GF-D8 (cell line): Measurements from ENCODE around the gene HLA-DPA1.

ENCODE experiments used
- DNase-seq: peaks from one replicate; lab custom pipeline; 2025; lab: John Stamatoyannopoulos, UW

The HLA-DPA1 gene

DNA sequence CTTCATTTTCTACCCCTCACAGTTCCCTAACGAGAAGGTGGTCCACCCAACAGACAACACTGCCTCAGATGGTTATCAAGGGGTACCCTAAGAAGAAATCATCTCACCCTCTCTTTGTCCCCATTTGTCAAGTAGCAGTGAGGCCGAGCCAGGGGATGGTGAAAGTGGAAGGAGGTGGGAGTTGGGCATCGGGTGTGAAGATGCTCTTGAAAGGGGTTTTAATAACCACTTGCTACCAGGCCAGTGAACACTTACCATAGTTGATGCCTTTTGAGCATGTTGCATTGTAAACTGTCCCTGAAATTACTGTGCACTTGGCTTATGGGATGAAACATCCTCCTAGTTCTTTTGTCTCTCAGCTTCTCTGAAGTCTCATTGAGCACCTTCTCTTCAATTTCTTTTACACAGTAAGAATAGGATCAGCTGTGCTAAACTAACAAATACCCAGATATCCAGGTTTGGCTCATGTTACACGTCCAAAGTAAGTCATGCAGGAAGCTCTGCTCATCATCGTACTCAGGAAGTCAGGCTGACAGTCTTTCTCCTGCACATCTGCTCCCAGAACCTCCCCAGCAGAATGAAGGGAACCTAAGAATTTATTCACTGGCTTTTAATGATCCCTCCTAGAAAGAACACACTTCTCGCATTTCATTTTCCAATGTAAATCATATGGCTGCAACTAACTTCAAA lies 15.6 kb upstream of the HLA-DPA1 start:
- no peak for DNase-seq

DNA sequence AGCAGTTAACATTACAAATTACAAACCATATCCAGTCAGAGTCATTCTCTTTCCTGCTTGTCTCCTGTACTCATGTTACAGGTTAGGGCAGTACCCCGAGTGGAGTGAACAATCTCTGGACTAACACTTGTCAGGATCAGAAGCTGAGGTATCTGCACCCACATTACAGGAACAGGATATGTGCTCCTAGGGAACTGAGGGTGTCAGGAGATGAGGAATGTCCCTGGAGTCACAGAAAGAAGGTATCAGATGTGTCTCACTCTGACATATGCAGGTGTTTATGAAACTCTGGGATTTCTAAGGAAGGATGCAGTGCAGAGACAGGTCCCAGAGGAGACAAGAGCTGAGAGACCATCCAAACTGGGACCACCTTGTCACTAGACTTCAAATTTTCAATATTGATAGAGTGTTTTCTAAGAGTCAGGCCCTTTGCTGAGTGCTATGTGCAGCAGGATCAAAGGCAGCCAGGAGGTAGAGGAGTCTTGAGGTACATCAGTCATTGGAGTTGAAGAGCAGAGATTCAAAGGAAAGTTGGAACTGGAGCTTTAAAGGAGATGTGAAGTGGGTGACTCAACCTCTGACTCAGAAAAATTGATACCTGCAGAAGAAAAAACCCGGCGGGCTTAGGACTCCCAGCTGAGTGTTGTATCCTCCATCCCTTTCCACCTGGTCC lies 14.9 kb upstream of the HLA-DPA1 start:
- DNase-seq = no peak

DNA sequence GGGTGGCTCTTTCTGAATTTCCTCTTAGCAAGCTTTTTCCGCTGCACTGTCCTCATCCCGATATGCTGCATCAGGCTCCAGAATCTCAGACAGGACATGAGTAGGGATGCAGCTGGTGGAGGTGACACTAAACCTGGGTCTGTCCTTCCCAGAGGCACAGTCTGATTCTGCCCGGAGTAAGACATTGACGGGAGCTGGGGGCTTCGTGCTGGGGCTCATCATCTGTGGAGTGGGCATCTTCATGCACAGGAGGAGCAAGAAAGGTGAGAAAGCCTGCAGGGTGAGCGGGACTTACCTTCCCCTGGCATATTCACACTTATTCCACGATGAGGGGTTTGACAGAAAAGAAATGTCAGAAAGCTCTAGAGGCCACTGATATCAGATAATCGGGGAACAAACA lies 12.2 kb upstream of the HLA-DPA1 start:
- no peak for DNase-seq

DNA sequence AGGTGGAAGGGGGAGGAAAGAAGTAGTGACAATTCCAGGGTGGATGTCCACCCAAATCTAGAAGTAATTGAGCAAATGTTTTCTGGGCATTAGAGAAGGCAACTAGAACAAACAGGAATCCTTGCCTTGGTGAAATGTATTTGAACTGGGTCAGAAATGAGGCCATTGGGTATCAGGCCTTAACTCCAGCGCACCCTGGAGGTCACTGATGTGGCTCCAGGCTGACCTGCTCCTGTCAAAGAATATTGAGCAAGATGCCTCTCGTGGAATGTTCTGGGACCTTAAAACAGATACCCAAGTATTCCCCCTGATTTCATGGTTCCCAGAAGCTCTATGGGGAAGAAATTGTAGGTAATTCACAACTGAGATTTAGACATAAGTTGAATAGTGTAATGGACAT lies 9.3 kb upstream of the HLA-DPA1 start:
- DNase-seq = peak; percentile 2

DNA sequence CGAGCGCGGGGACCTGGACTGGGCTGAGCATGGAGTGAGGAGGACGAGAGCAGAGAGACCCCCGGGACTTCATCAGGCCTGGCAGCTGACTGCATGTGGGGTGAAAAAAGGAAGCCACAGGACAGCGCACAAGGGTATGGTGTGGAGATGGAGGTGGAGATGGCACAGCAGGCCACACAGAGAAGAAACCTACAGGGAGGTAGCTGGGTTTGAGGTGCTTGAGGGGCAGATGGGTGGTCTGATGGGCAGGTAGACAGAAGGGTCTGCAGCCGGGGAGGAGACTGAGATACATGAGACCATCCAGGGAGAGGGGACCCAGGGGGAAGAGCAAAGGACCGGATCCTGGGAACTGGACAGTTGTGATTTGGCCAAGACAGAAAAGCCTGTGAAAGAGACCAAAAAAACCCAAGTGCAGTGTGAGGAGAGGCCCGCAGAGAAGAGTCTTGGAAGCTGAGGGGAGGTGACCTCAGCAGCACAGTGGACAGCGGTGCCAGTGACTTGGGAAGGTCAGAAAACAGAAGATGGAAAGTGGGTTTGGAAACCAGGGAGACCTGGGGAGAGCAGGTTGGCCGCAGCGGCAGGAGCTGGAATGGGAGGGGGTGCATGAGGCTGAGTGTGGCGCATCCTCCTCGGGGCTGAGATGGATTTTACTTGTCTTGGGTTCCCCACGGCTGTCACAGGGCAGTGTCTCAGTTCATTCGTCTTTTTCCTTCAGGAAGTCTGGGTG lies 7.8 kb upstream of the HLA-DPA1 start:
- DNase-seq = no peak

DNA sequence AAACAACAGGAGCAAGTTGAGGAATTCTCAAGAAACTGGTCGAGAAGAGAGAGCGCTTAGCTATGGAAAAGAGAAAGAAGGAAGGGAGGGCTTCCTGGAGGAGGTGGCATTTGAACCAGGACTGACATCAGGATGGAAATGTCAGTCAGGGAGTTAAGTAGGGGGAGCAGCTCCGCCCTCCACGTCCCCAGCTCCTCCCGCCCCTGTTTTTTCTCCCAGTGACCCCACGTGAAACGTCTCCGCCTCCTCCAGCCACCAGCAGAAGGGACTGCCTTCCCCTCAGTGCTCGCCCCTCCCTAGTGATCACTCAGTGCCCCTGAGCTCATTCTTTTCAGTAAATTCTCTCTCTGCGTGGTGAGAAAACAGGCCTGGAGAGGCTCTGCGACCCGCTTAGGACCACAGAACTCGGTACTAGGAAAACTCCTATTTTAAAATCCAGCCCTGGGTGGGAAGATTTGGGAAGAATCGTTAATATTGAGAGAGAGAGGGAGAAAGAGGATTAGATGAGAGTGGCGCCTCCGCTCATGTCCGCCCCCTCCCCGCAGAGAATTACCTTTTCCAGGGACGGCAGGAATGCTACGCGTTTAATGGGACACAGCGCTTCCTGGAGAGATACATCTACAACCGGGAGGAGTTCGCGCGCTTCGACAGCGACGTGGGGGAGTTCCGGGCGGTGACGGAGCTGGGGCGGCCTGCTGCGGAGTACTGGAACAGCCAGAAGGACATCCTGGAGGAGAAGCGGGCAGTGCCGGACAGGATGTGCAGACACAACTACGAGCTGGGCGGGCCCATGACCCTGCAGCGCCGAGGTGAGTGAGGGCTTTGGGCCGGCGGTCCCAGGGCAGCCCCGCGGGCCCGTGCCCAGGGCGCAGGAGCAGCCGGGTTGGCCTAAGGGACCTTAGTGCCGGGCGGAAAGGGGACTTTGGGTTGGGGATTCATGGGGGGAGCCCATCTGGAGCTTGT lies 7.0 kb upstream of the HLA-DPA1 start:
- no peak for DNase-seq

DNA sequence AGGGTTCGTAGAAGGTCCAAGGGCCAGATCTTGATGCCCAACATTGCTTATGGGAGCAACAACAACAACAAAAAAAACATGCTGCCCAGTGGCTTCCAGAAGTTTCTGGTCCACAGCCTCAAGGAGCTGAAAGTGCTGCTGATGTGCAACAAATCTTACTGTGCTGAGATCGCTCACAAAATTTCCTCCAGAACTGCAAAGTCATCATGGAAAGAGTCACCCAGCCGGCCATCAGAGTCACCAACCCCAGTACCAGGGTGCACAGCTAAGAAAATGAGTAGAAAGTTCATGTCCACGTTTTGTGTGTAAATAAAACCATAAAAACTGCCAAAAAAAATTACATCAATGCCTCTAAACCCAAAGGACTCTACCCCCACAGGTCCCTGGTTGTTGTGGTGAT lies 6.1 kb upstream of the HLA-DPA1 start:
- DNase-seq = no peak

DNA sequence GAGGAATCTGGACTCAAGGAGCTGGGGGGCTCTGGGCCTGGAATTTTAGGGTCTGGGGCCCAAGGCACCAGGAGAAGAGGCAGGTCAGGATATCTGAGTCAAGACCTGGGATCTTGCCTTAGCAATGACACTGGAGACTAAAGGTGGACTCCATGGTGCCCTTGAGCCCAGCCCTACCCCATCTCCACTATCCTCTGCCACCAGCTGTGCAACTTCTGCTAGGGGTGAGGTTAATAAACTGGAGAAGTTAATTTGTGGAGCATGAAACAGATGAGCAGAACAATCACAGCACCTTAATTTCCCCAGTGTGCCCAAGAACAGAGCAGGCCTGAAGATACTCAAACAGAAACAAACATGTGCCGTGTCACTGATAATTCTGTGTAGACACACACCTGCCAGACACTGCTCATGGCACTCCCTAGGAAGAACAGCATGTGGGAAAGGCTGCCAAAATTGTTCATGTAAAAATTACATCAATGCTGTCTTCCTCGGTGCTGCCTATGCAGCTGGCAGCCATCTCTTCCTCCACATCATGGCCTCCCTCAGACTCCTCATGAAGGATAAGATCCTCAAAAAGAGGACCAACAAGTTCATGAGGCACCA lies 5.6 kb upstream of the HLA-DPA1 start:
- no peak for DNase-seq

DNA sequence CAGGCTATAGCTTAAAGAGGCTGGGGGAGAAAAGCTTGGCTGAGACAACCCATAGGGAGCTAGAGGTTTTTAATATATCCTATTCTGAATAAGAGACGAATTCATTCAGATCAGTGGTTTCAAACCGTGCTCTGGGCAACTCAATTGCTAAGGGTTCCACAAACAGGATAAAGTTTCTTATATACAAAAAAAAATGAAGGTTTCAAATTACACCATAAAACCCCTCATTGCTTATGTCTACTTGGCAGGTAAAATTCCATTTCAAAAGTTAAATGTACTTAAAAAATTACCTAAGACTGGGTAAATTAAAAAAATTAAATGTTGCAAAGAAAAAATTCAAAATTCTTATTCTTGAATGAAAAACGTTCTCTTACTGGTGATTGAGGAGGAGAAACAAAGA lies 5.0 kb upstream of the HLA-DPA1 start:
- no peak for DNase-seq

DNA sequence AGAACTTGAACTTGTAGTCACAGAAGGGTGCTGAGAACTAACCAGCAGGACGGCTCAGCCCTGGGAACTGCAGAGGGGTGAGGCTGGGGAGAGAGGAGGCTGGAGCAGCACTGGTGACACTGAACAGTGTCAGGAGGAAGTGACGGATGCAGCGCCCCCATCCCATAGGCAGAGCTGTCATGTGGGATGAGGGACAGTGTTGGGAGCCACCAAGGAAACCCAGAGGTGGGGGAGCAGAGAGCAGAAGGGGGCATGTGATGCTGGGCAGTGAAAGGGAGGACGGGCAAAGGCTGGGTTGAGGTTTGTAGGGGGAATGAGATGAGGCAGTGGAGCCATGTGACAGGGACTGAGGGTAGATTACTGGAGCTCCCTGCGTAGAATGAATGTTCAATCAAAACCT lies 4.5 kb upstream of the HLA-DPA1 start:
- DNase-seq = no peak

DNA sequence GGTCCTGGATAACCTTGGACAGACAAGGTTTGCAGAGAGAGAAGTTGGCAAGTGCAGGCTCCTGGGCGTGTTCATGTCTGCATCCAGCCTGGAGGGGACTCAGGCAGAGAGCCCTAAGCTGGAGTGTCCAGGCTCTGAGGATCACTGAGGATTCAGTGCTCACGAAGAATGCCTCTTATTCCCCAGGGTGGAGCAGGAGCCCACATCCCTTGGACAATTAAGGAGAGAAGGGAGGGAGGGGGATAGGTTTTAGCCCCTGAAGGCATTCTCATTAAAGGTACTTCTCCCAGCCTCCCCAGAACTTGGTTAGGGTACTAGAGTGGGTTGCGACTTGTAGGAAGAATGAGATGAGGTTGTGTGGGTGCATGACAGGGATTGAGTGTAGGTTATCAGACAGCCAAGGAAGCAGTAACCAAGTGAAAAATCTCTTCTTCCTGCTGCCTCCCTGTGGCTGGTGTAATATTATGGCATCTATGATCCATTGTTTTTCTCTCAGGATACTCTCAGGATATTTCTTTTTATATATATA lies 3.0 kb upstream of the HLA-DPA1 start:
- no peak for DNase-seq

DNA sequence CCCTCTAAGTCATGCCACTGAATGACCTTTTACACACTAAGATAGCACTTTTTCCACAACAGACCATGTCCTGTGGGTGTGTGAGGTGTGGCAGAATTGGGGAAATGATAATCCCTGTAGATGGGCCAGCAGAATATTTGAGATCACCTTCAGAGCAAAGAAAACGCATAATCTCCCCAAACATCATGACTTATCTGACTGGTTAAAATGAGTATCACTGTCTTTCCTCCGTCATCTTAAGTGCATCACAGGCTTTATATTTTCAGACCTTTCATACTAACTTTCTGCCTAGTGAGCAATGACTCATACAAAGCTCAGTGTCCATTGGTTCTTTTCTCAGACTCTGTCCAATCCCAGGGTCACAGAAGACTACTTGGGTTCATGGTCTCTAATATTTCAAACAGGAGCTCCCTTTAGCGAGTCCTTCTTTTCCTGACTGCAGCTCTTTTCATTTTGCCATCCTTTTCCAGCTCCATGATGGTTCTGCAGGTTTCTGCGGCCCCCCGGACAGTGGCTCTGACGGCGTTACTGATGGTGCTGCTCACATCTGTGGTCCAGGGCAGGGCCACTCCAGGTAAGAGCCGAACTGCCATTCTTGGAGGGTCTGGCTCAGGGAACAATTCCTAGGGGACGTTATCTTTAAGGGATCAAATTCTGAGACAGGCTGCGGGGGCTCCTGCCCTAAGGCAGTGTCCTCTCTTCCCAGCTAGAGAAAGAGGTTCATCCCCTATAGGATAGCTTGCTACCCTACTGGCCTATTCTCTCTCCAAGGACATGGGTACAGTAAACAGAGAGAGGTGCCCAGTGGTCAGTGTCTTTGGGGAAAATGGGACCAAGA lies 2.3 kb upstream of the HLA-DPA1 start, which contains the start of gene HLA-DPB1:
Gene HLA-DPB1 (plus strand): TSS at position 423 of the 838 bp plus-strand sequence. CDS start 52 bp downstream, at position 475.
- no peak for DNase-seq

DNA sequence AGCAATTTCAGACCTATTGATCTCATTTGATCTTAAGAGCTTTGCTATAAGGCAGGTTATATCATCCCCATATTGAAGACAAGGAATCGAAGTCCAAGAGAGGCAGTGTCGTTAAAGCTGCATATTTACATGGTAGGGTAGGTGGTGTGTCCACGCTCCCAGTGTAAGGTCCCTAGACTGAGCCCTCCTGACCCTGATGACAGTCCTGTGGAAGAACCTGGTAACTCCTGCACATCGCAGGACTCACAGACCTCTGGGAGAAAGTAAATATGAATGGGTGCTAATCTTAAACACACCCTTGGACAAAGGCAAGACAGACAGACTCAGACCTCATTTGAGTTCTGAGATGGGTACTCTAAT lies 1.7 kb upstream of the HLA-DPA1 start:
- DNase-seq = no peak

DNA sequence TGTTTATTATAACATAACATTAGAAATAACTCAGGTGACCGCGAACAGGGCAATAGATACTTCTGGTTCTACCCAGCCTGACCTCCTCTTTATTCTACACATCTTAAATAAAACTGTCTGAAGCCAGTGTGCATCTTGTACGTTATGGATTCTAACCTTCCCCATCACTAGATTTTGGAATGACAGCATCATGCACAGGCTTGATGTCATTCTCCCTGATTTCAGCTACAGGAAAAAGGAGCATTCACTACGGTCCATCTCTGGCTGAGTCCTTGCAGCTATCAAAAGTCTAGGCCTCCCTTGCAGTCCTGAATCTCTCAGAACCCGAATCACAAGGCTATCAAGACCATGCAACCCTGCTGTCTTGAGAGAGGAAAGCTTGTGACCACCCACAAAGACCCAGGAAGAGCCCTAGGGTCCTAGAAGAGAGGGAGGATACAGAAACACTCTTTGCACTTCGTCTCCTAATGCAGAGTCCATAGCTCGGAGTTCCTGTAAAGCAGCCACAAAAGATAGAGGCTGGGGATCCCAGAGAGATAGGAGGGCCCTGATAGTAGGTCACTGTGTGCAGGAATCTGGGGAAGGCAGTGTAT lies 845 bp downstream of the HLA-DPA1 start:
- no peak for DNase-seq

DNA sequence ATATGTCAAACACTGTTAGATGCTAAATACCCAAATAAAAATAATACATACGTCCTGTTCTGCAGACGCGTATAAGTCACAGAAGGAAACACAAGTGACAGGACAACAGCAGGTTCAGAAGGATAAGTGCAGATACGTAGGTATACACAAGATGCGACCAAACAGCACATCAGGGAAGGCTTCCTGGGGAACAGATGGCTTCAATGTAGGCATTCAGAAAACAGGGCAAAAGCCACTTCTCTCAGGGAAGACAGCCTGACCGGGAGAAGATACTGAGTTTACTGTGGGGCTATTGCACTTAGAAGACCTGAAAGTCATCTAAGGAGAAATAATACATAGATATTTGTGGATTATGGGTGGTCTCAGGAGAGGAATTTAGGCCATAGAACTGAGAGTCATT lies 1.9 kb downstream of the HLA-DPA1 start:
- no peak for DNase-seq

DNA sequence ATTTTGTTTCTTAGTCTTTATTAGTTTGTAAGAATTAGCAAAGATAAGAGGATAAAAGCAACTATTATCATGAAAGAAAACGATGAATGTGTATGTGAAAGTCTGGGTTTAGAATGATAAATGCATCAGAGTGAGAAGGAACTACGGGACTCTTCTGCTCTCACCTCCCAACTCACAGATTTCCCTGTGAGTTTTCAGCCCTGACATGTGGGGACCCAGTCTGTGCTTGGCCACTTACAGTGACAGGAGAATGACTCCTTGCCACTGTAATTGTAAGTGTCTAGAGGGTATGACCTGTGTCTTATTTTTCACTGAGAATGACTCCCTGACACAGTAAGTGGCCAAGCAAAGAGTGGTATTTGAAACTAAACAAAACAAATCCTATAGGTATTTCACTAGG lies 2.5 kb downstream of the HLA-DPA1 start:
- no peak for DNase-seq

DNA sequence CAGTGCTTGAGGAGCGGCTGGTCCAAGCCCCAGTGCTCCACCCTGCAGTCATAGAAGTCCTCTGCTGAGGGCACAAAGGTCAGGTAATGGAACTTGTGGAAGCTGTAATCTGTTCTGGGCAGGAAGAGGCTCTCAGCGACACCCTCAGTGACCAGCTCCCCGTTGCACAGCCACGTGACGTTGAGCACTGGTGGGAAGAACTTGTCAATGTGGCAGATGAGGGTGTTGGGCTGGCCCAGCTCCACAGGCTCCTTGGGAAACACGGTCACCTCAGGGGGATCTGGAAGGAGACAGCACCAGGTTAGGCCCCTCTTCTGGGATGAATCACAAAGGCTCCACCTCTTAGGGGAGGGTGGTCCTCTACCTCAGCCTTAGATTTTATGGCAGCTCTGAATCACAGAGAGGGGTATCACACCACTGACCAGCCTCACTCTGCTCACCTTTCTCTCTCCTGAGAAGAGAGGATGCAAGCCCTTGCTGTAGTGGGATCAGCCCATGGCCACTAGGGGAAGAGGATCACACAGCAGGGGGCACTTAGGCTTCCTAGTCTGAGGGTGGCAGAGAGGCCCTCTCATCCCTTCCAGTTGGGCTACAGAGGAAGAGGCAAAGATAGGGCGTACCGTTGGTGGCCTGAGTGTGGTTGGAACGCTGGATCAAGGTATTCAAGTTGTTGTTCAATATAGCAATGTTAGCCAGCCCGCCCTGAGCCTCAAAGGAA lies 4.3 kb downstream of the HLA-DPA1 start:
- no peak for DNase-seq

DNA sequence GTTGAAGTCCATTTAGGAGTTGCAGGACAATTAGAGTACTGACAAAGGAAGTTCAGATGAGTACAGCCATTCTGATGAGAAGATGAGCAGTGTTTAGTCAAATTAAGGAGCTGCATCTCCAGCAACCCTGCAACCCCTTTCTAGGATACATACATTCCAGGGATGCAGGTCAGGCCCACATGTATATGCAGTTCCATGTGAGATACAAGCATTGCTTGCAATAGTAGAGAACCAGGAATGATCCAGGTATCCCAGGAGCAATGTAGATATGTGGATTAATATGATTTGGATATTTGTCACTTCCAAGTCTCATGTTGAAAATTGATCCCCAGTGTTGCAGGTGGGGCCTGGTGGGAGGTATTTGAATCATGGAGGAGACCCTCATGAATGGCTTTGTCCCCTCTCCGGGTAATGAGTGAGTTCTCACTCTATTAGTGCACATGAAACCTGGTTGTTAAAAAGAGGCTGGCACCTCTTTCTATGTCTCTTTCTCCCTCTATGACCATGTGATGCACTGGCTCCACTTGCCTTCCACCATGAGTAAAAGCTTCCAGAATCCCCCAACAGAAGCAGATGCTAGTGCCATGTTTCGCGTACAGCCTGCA lies 6.4 kb downstream of the HLA-DPA1 start:
- no peak for DNase-seq

DNA sequence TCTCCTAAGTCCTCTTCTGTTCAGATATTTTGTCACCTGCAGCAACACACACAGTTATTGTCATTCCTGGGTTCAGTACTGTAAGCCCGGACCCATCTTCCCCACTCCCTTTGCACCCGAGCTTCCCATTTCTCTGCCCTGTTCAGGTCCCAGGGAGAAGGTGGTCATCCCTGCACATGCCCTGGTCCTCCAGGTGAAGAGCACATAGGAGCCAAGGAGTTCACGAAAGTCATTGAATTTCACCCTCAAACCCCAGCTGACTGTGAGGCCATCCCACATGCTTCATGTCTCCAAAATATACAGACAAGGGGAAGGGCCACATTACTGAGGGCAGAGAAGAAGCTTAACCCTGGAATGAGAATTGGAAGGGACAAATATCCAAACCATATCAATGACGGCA lies 8.1 kb downstream of the HLA-DPA1 start:
- DNase-seq = no peak
